GM23338 (cell line): Measurements from ENCODE around the gene GGNBP2. TPM values are rescaled to one million over a fixed set of nuclear protein-coding genes. Genes with fewer than 3 reads are reported as not detected.

Experiments used
- ATAC-seq: fragments of 200-7000 bp; cut with Tn5 transposase; 3 replicates; pipeline ENCODE4 v1.9.1; 2020
- DNase-seq: peaks from one replicate; pipeline ENCODE4 v3.0.0-alpha.2; 2015; ENCODE audit warnings: low spot score
- H2AFZ ChIP-seq: fragments of 200-600 bp; sonication (generic); 2 replicates; pipeline ENCODE4 v1.8.0; 2016; ENCODE audit warnings: antibody characterized with exemption, mild to moderate bottlenecking, moderate library complexity
- H3F3A ChIP-seq: fragments of 200-600 bp; sonication (generic); replicated peaks from 2 replicates; pipeline ENCODE4 v1.8.0; 2017; ENCODE audit warnings: antibody characterized with exemption, mixed run types, low read depth
- H3K27ac ChIP-seq: fragments of 200-600 bp; sonication (generic); 2 replicates; pipeline ENCODE4 v1.6.1; 2016; ENCODE audit warnings: low read depth
- H3K27me3 ChIP-seq: fragments of 200-600 bp; sonication (generic); 2 replicates; pipeline ENCODE4 v1.8.0; 2016; ENCODE audit warnings: mild to moderate bottlenecking, mixed run types, moderate library complexity; ENCODE audit not compliant: insufficient read depth
- H3K36me3 ChIP-seq: fragments of 200-600 bp; sonication (generic); 2 replicates; pipeline ENCODE4 v1.8.0; 2016; ENCODE audit warnings: mild to moderate bottlenecking; ENCODE audit not compliant: insufficient read depth
- H3K4me1 ChIP-seq: fragments of 200-600 bp; sonication (generic); 2 replicates; pipeline ENCODE4 v1.8.0; 2016; ENCODE audit warnings: mild to moderate bottlenecking, moderate library complexity; ENCODE audit not compliant: insufficient read depth
- H3K4me2 ChIP-seq: fragments of 200-600 bp; sonication (generic); 2 replicates; pipeline ENCODE4 v1.7.1; 2017; ENCODE audit warnings: mixed run types
- H3K4me3 ChIP-seq: fragments of 200-600 bp; sonication (generic); 2 replicates; pipeline ENCODE4 v1.6.1; 2016; ENCODE audit warnings: mixed run types
- H3K79me2 ChIP-seq: fragments of 200-600 bp; sonication (generic); replicated peaks from 2 replicates; pipeline ENCODE4 v1.8.0; 2017; ENCODE audit warnings: mild to moderate bottlenecking; ENCODE audit not compliant: insufficient read depth
- H3K9me2 ChIP-seq: fragments of 200-600 bp; sonication (generic); 2 replicates; pipeline ENCODE4 v1.8.0; 2017; ENCODE audit not compliant: insufficient read depth
- H4K20me1 ChIP-seq: fragments of 200-600 bp; sonication (generic); replicated peaks from 2 replicates; pipeline ENCODE4 v1.8.0; 2017; ENCODE audit warnings: mild to moderate bottlenecking; ENCODE audit not compliant: insufficient read depth
- H3K27ac Mint-ChIP-seq: 2 replicates; pipeline ENCODE4 v1.8.0; 2020; ENCODE audit warnings: inconsistent platforms, mild to moderate bottlenecking, moderate library complexity, mixed read lengths
- H3K27me3 Mint-ChIP-seq: 3 replicates; pipeline ENCODE4 v1.8.0; 2022; ENCODE audit warnings: low read depth, mild to moderate bottlenecking, moderate library complexity, mixed read lengths, inconsistent platforms; ENCODE audit not compliant: insufficient read depth, poor library complexity
- H3K36me3 Mint-ChIP-seq: 3 replicates; pipeline ENCODE4 v1.8.0; 2021; ENCODE audit warnings: low read depth, mild to moderate bottlenecking, inconsistent platforms, moderate library complexity, mixed read lengths
- H3K4me1 Mint-ChIP-seq: 3 replicates; pipeline ENCODE4 v1.8.0; 2020; ENCODE audit warnings: mild to moderate bottlenecking, inconsistent platforms, mixed read lengths
- H3K4me3 Mint-ChIP-seq: 3 replicates; pipeline ENCODE4 v1.8.0; 2021; ENCODE audit warnings: moderate library complexity, mild to moderate bottlenecking, inconsistent platforms, mixed read lengths
- H3K9me3 Mint-ChIP-seq: 3 replicates; pipeline ENCODE4 v1.8.0; 2020; ENCODE audit warnings: moderate library complexity, mild to moderate bottlenecking, inconsistent platforms, mixed read lengths
- CREB1 ChIP-seq: fragments of 250-450 bp; sonication (Bioruptor Pico); IDR thresholded peaks from 2 replicates; pipeline ENCODE4 v1.5.0; 2020; ENCODE audit warnings: low read depth, mild to moderate bottlenecking, moderate library complexity
- CTCF ChIP-seq, 2 experiments: fragments of 200-600 bp in 1 of 2; sonication (generic) in 1 of 2; conservative IDR thresholded peaks; 2 replicates each; pipeline versions ENCODE4 v1.5.1 to v1.6.1; 2016 to 2017; ENCODE audit warnings: antibody characterized with exemption in 2 of 2, low read depth in 2 of 2, mild to moderate bottlenecking in 2 of 2, moderate library complexity in 1 of 2
- EZH2phosphoT487 ChIP-seq: fragments of 200-600 bp; sonication (generic); IDR thresholded peaks from one replicate; pipeline ENCODE4 v1.8.1; 2018; ENCODE audit warnings: antibody characterized with exemption; ENCODE audit not compliant: unreplicated experiment
- JUNB ChIP-seq: IDR thresholded peaks from one replicate; pipeline ENCODE4 v1.6.1; 2016; ENCODE audit warnings: antibody characterized with exemption; ENCODE audit not compliant: unreplicated experiment
- POLR2AphosphoS5 ChIP-seq: IDR thresholded peaks from 2 replicates; pipeline ENCODE4 v1.6.1; 2016; ENCODE audit warnings: antibody characterized with exemption, low read depth
- REST ChIP-seq: IDR thresholded peaks from one replicate; pipeline ENCODE4 v1.6.1; 2018; ENCODE audit warnings: antibody characterized with exemption; ENCODE audit not compliant: unreplicated experiment
- ZNF114 ChIP-seq: fragments of 250-450 bp; sonication (Bioruptor Pico); IDR thresholded peaks from 2 replicates; pipeline ENCODE4 v1.5.0; 2020; ENCODE audit warnings: mild to moderate bottlenecking, moderate library complexity
- ZNF331 ChIP-seq: fragments of 250-450 bp; sonication (Bioruptor Pico); IDR thresholded peaks from 2 replicates; pipeline ENCODE4 v1.5.0; 2020; ENCODE audit warnings: low read depth, mild to moderate bottlenecking, moderate library complexity
- ZNF462 ChIP-seq: fragments of 250-450 bp; sonication (Bioruptor Pico); IDR thresholded peaks from 2 replicates; pipeline ENCODE4 v1.5.0; 2020; ENCODE audit warnings: mild to moderate bottlenecking, moderate library complexity
- polyA plus RNA-seq: library from polyadenylated mRNA; unstranded; fragments of >200 nt; fragmentation: Nextera tagmentation; extraction: Ambion mirVana; gene quantifications from 2 replicates; pipeline ENCODE4 v1.2.1, GENCODE V29; 2016
- total RNA-seq: library from RNA; depleted of rRNA; stranded (reverse); fragments of >200 nt; shearing (Covaris generic); gene quantifications from 2 replicates; pipeline ENCODE4 v1.2.3, GENCODE V29; 2014

GGNBP2 gene
- total and polyA plus RNA-seq, 2 experiments from 2014 or later: 40.7 to 41.2 TPM

- TF ChIP-seq CTCF (conservative IDR thresholded peaks at IDR 0.05; ENCODE audit: low read depth in 2 of 2): no peak
- TF ChIP-seq CREB1 (CRISPR knock-in tag): no peak
- no peak for TF ChIP-seq POLR2AphosphoS5
- no peak for TF ChIP-seq EZH2phosphoT487
- TF ChIP-seq REST: no peak
Measured at GRCh38 chr17:36524428-36524876, 20.3 kb upstream of the GGNBP2 start (continued).

GRCh38 chr17:36525113-36525512 lies 19.6 kb upstream of the GGNBP2 start:
- peaks cover 11% of the 10 kb centered on the region; the same call in 1 of the 2 replicates for H3K79me2 ChIP-seq
- H3F3A ChIP-seq: no peaks in the 10 kb centered on the region; the same call in none of the 2 replicates
- H3K4me2 ChIP-seq: no peak overlapping the region
- no peaks in the 10 kb centered on the region for H3K4me1 ChIP-seq
- no peak overlapping the region for H3K4me3 ChIP-seq
- H3K27me3 ChIP-seq: no peaks in the 10 kb centered on the region
- no peaks in the 10 kb centered on the region for H3K9me2 ChIP-seq
- peaks cover 32% of the 10 kb centered on the region for H4K20me1 ChIP-seq
- H3K4me1 Mint-ChIP-seq: no peaks in the 10 kb centered on the region
- peaks cover 83% of the 10 kb centered on the region for H3K36me3 Mint-ChIP-seq
- no peaks in the 10 kb centered on the region for H3K9me3 Mint-ChIP-seq
- no peak overlapping the region for H3K27ac ChIP-seq
- H3K4me3 Mint-ChIP-seq: no peak overlapping the region
- peaks cover 2% of the 10 kb centered on the region for H3K27me3 Mint-ChIP-seq
- no peak overlapping the region for H3K27ac Mint-ChIP-seq
- TF ChIP-seq JUNB: no peak
- H3K36me3 ChIP-seq: peaks cover 72% of the 10 kb centered on the region
- DNase-seq (no peak), ATAC-seq (no peak)
- H2AFZ ChIP-seq: no peak overlapping the region

- Histone ChIP-seq H3K27ac (no peak overlapping the region), H3K79me2 (peaks cover 11% of the 10 kb centered on the region; the same call in 1 of the 2 replicates), H3K9me2 (no peaks in the 10 kb centered on the region), H3K27me3 (no peaks in the 10 kb centered on the region), H4K20me1 (peaks cover 29% of the 10 kb centered on the region), H3K4me2 (no peak overlapping the region), H3K36me3 (peaks cover 69% of the 10 kb centered on the region), H2AFZ (no peak overlapping the region), H3K4me3 (no peak overlapping the region), H3K4me1 (no peaks in the 10 kb centered on the region), H3F3A (no peaks in the 10 kb centered on the region; the same call in 1 of the 2 replicates)
- H3K9me3 Mint-ChIP-seq: no peaks in the 10 kb centered on the region
- peaks cover 80% of the 10 kb centered on the region for H3K36me3 Mint-ChIP-seq
- ATAC-seq: no peak
- H3K27ac Mint-ChIP-seq: no peak overlapping the region
- H3K4me1 Mint-ChIP-seq: no peaks in the 10 kb centered on the region
- H3K27me3 Mint-ChIP-seq: peaks cover 2% of the 10 kb centered on the region
- no peak overlapping the region for H3K4me3 Mint-ChIP-seq
- no peak for DNase-seq
- TF ChIP-seq ZNF462 (CRISPR knock-in tag) (no peak), ZNF114 (CRISPR knock-in tag) (no peak), CREB1 (CRISPR knock-in tag) (no peak), JUNB (no peak), ZNF331 (CRISPR knock-in tag) (no peak)
Measured at GRCh38 chr17:36525888-36526287, 18.8 kb upstream of the GGNBP2 start.
